Astrocyte (in vitro differentiated cells and primary cell): ENCODE results near the gene SPEM3. TPM values are rescaled to one million over a fixed set of nuclear protein-coding genes. Genes with fewer than 3 reads are reported as not detected.

ENCODE experiments used
- DNase-seq: peaks from one replicate; pipeline ENCODE4 v3.0.0-alpha.2; 2010; ENCODE audit warnings: low read depth
- FAIRE-seq: peaks from 2 replicates; lab custom pipeline; 2011; peaks lifted over from hg19 to GRCh38; lab: Jason Lieb, UNC
- H2AFZ ChIP-seq: 2 replicates; pipeline ENCODE4 v1.6.0; 2012; ENCODE audit warnings: low read depth, low read length, inconsistent platforms
- H3K27ac ChIP-seq: 2 replicates; pipeline ENCODE4 v1.5.1; 2011; ENCODE audit warnings: low read depth, low read length, inconsistent platforms
- H3K27me3 ChIP-seq: 2 replicates; pipeline ENCODE4 v1.6.0; 2011; ENCODE audit warnings: low read length, inconsistent platforms; ENCODE audit not compliant: insufficient read depth
- H3K36me3 ChIP-seq: 2 replicates; pipeline ENCODE4 v1.5.1; 2011; ENCODE audit warnings: low read length, inconsistent platforms; ENCODE audit not compliant: insufficient read depth
- H3K4me1 ChIP-seq: 2 replicates; pipeline ENCODE4 v1.5.1; 2011; ENCODE audit warnings: low read length, inconsistent platforms; ENCODE audit not compliant: insufficient read depth
- H3K4me2 ChIP-seq: 2 replicates; pipeline ENCODE4 v1.6.0; 2012; ENCODE audit warnings: low read length, inconsistent platforms
- H3K4me3 ChIP-seq: 2 replicates; pipeline ENCODE4 v1.5.1; 2011; ENCODE audit warnings: low read depth, mild to moderate bottlenecking, low read length, inconsistent platforms; ENCODE audit not compliant: insufficient read depth
- H3K79me2 ChIP-seq: 2 replicates; pipeline ENCODE4 v1.6.0; 2012; ENCODE audit warnings: mild to moderate bottlenecking, low read length, inconsistent platforms; ENCODE audit not compliant: insufficient read depth
- H3K9ac ChIP-seq: 2 replicates; pipeline ENCODE4 v1.6.0; 2012; ENCODE audit warnings: mild to moderate bottlenecking, low read length, inconsistent platforms
- H3K9me3 ChIP-seq: 2 replicates; pipeline ENCODE4 v1.5.1; 2012; ENCODE audit warnings: low read depth, mild to moderate bottlenecking, low read length, inconsistent platforms; ENCODE audit not compliant: insufficient read depth
- H4K20me1 ChIP-seq: 2 replicates; pipeline ENCODE4 v1.6.0; 2012; ENCODE audit warnings: low read length, inconsistent platforms; ENCODE audit not compliant: insufficient read depth
- H3K27ac Mint-ChIP-seq: one replicate; pipeline ENCODE4 v1.8.0; 2021; ENCODE audit warnings: mild to moderate bottlenecking, mixed read lengths; ENCODE audit not compliant: unreplicated experiment
- H3K27me3 Mint-ChIP-seq: one replicate; pipeline ENCODE4 v1.8.0; 2021; ENCODE audit warnings: low read depth, mixed read lengths; ENCODE audit not compliant: unreplicated experiment
- H3K36me3 Mint-ChIP-seq: one replicate; pipeline ENCODE4 v1.8.0; 2021; ENCODE audit warnings: low read depth, mixed read lengths; ENCODE audit not compliant: unreplicated experiment
- H3K4me1 Mint-ChIP-seq: one replicate; pipeline ENCODE4 v1.8.0; 2021; ENCODE audit warnings: low read depth, mixed read lengths; ENCODE audit not compliant: unreplicated experiment
- H3K4me3 Mint-ChIP-seq: one replicate; pipeline ENCODE4 v1.8.0; 2021; ENCODE audit warnings: mild to moderate bottlenecking, moderate library complexity, mixed read lengths; ENCODE audit not compliant: unreplicated experiment
- H3K9me3 Mint-ChIP-seq: one replicate; pipeline ENCODE4 v1.8.0; 2021; ENCODE audit warnings: mild to moderate bottlenecking, mixed read lengths; ENCODE audit not compliant: unreplicated experiment
- CTCF ChIP-seq: IDR thresholded peaks from 2 replicates; pipeline ENCODE4 v1.5.1; 2011; ENCODE audit warnings: low read depth, mild to moderate bottlenecking, inconsistent platforms, low read length, moderate library complexity; ENCODE audit not compliant: insufficient read depth
- EZH2 ChIP-seq: IDR thresholded peaks from 2 replicates; pipeline ENCODE4 v1.6.1; 2012; ENCODE audit warnings: mild to moderate bottlenecking, low read length, inconsistent platforms; ENCODE audit not compliant: insufficient read depth
- total RNA-seq: library from RNA; stranded (reverse); gene quantifications from 2 replicates; pipeline ENCODE4 v1.2.1, GENCODE V29; 2021

Gene SPEM3
- total RNA-seq, 1 donor from 2014 or later: not detected

GRCh38 chr17:7415784-7416183 is 12.9 kb upstream of the SPEM3 start:
- H2AFZ ChIP-seq: no peak overlapping the region
- peaks cover 31% of the 10 kb centered on the region for H3K36me3 Mint-ChIP-seq
- no peaks in the 10 kb centered on the region for H3K36me3 ChIP-seq
- no peak overlapping the region for H3K9ac ChIP-seq
- no peaks in the 10 kb centered on the region for H3K27me3 ChIP-seq
- no peak overlapping the region for H3K27ac Mint-ChIP-seq
- no peak overlapping the region for H3K4me3 Mint-ChIP-seq
- TF ChIP-seq EZH2 (no peak), CTCF (no peak)
- FAIRE-seq: no peak
- no peaks in the 10 kb centered on the region for H3K9me3 ChIP-seq
- no peaks in the 10 kb centered on the region for H3K79me2 ChIP-seq
- H3K4me3 ChIP-seq: no peak overlapping the region
- no peak for DNase-seq
- peaks cover 8% of the 10 kb centered on the region for H3K4me1 ChIP-seq
- peaks cover 4% of the 10 kb centered on the region for H3K4me1 Mint-ChIP-seq
- no peak overlapping the region for H3K27ac ChIP-seq
- peaks cover 19% of the 10 kb centered on the region for H4K20me1 ChIP-seq
- no peaks in the 10 kb centered on the region for H3K9me3 Mint-ChIP-seq
- H3K4me2 ChIP-seq: no peak overlapping the region
- H3K27me3 Mint-ChIP-seq: no peaks in the 10 kb centered on the region

GRCh38 chr17:7416323-7416722 is 12.3 kb upstream of the SPEM3 start:
- H3K36me3 ChIP-seq: no peaks in the 10 kb centered on the region
- H3K4me3 ChIP-seq: no peak overlapping the region
- peaks cover 4% of the 10 kb centered on the region for H3K4me1 Mint-ChIP-seq
- no peaks in the 10 kb centered on the region for H3K9me3 Mint-ChIP-seq
- H3K4me2 ChIP-seq: no peak overlapping the region
- no peak overlapping the region for H3K27ac Mint-ChIP-seq
- peaks cover 8% of the 10 kb centered on the region for H3K4me1 ChIP-seq
- H3K79me2 ChIP-seq: no peaks in the 10 kb centered on the region
- H4K20me1 ChIP-seq: peaks cover 19% of the 10 kb centered on the region
- H3K4me3 Mint-ChIP-seq: no peak overlapping the region
- no peaks in the 10 kb centered on the region for H3K27me3 ChIP-seq
- FAIRE-seq (no peak), DNase-seq (no peak)
- no peak overlapping the region for H3K9ac ChIP-seq
- TF ChIP-seq EZH2: no peak
- no peak for TF ChIP-seq CTCF
- no peak overlapping the region for H2AFZ ChIP-seq
- no peak overlapping the region for H3K27ac ChIP-seq
- no peaks in the 10 kb centered on the region for H3K27me3 Mint-ChIP-seq
- H3K36me3 Mint-ChIP-seq: peaks cover 30% of the 10 kb centered on the region
- no peaks in the 10 kb centered on the region for H3K9me3 ChIP-seq

GRCh38 chr17:7417056-7417655 is 11.5 kb upstream of the SPEM3 start:
- no peaks in the 10 kb centered on the region for H3K79me2 ChIP-seq
- no peaks in the 10 kb centered on the region for H3K9me3 ChIP-seq
- Mint-ChIP-seq H3K9me3 (no peaks in the 10 kb centered on the region), H3K27ac (no peak overlapping the region), H3K27me3 (no peaks in the 10 kb centered on the region), H3K36me3 (peaks cover 29% of the 10 kb centered on the region), H3K4me1 (peaks cover 4% of the 10 kb centered on the region), H3K4me3 (no peak overlapping the region)
- H3K4me2 ChIP-seq: no peak overlapping the region
- H3K9ac ChIP-seq: no peak overlapping the region
- no peak for TF ChIP-seq CTCF
- no peak for TF ChIP-seq EZH2
- peaks cover 8% of the 10 kb centered on the region for H3K4me1 ChIP-seq
- H2AFZ ChIP-seq: no peak overlapping the region
- no peak overlapping the region for H3K4me3 ChIP-seq
- no peaks in the 10 kb centered on the region for H3K36me3 ChIP-seq
- DNase-seq (no peak), FAIRE-seq (no peak)
- H3K27ac ChIP-seq: no peak overlapping the region
- peaks cover 19% of the 10 kb centered on the region for H4K20me1 ChIP-seq
- H3K27me3 ChIP-seq: no peaks in the 10 kb centered on the region
